ENCODE measurements around the gene RAB23.
A peak's percentile ranks its signal among the peaks of the same experiment; 100 is the strongest.

RAB23 gene

DNA sequence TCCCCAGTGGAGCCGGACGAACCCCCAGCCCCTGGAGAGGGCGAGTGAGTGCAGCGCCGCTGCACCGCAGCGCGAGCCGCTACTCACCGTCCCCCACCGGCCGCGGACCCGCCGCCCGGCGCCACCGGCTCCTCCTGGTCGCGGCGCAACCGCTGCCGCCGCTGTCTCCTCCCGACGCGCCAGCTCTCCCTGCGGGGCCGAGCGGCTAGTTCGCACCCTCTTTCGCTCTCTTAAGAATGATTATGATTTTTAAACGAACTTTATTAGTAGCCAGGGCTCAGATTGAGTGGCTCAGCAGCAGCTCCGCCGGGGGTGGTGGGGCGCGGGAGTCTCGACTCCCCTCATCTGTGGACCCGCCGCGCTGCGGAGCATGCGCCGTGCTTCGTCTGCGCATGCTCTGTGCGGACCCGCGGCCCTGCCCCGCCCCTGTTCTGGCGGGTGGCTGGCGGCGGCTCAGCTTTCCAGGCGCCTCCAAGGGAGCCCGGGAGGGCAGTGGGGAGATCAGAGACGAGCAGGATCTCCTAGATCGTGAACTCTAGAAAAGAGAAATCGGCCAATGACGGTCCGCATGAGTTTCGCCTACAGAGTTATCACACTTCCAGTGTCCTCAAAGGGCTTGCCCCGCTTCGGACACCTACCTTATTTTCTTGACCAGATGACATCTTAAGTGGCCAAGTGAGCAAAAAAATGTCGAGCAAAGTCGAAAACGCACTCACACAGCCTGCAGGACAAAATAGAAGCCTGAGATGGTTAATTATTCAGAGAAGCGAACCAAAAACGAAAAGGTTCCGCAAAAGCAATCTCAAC lies at the start of gene RAB23:
Gene RAB23, minus strand, starts transcription at position 372 of the 807 bp plus-strand sequence. CDS start 11,927 bp downstream, outside the sequence.
- DNase-seq (ENCODE audit: low read depth in 2 of 3, low spot score in 2 of 3): peak; percentile 67 to 76 (median 68)

- DNase-seq (ENCODE audit: low read depth in 2 of 3, low spot score in 2 of 3): no peak
Measured at GRCh38 chr6:57268294-57268640, 46.2 kb upstream of the RAB23 start.

- DNase-seq (ENCODE audit: low read depth in 2 of 3, low spot score in 2 of 3): no peak
Measured at GRCh38 chr6:57267586-57268293, 45.6 kb upstream of the RAB23 start.

DNA sequence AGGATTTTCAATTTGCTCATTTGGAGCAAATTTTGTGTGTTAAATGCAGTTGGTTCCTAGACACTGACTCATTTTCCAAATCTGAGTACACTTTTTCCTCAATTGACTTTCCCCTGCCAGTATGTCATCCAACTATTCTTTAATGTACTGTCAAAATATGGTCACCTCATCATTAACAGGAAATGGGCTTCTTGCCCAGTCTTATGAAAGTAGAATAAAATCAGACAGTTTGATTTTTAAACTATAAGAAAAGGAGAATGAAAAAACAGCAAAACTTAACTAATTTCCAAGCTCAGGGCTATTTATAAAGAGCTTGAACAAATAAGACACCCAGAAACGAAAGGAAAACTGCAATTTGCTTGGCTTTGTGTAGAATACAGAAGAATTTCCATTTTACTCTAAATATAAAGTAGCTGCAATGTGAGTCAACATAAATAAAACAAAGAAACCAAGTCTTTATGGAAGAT lies 43.7 kb upstream of the RAB23 start:
- DNase-seq (ENCODE audit: low read depth in 2 of 3, low spot score in 2 of 3): no peak

DNA sequence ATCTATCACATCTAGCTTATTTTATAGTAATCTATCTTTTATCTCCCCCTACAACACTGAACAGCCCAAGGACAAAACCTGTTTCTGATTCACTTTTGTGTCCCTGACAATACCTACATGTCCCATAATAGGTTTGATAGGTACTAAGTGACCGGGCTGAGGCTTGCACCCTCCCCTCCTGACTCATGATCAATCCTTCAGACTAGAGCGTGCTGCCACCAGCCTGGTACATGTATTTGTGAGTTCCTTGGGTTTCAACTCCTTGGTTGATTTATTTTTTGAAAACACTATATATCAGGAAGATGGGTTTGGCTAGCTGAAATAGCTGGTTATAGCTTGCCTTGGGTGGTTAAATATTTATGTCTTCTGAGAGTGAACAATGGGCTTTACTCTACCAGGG lies 41.6 kb upstream of the RAB23 start:
- no peak for DNase-seq (ENCODE audit: low read depth in 2 of 3, low spot score in 2 of 3)

DNA sequence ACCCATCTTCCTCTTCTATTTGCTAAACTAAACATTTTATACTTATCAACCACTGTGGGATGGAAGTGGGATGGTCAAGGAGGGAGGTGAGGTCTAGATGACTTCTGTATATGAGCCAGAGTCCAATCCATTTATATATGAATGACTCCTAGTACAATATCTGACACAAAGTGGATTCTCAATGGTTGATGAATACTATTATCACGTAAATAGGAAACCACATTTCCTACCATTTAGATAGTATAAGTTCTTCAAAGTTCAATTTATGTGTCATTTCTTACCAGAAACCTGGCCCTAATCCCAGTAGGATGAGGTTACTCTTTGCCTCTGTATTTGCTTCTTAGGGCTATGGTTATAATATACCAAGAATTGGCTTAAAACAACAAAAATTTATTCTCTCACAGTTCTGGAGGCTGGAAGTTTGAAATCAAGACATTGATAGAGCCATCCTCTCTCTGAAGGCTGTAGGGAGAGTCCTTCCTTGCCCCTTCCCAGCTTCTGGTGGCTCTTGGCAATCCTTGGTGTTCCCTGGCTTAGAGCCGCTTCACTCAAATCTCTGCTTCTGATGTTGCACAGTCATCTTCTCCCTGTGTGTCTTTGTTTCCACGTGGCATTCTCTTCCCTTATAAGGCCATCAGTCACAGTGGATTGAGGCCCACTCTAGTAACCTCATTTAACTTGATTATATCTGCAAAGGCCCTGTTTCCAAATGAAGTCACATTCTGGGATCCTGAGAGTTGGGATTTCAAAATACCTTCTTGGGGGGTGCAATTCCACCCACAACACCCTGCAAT lies 41.0 kb upstream of the RAB23 start:
- DNase-seq (ENCODE audit: low read depth in 2 of 3, low spot score in 2 of 3): no peak

DNA sequence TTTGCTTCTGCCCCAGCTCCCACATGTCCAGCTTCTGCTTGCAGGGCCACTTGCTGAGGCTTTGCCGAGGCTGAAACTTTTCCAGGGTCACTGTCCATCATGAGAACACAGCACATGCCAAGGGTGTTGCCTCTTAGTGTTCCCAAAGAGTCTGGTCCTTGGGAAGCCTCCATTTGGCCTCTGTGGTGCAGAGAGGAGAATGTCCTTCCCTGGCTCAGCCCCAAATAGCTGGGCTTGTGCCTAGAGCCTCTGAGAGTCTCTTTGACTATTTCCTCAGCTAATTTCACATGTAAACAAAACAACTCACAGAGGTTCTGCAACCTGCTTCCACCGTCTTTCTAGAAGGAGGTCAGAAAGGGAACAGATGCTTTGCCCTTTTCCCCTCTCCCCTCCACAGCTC lies 40.4 kb upstream of the RAB23 start:
- no peak for DNase-seq (ENCODE audit: low read depth in 2 of 3, low spot score in 2 of 3)

DNA sequence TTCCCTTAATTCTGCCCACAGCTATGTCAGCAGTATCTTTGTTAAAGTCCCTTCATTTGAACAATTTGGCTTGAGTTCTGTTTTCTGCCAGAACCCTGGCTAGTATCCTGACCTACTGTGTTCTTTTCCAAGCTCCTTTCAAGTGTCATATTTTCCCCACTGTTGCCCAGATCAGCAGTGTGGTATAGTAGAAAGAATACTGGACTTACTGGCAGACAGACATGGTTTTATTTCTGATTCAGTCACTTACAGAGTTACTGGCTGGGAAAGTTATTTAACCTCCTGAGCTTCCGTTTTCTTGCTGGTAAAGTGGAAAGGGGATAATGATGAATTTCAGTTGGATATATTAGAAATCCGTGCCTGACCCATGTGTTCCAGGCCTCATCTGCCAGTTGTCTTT lies 39.8 kb upstream of the RAB23 start:
- no peak for DNase-seq (ENCODE audit: low read depth in 2 of 3, low spot score in 2 of 3)

- no peak for DNase-seq (ENCODE audit: low read depth in 2 of 3, low spot score in 2 of 3)
Measured at GRCh38 chr6:57259064-57259463, 37.0 kb upstream of the RAB23 start.

DNA sequence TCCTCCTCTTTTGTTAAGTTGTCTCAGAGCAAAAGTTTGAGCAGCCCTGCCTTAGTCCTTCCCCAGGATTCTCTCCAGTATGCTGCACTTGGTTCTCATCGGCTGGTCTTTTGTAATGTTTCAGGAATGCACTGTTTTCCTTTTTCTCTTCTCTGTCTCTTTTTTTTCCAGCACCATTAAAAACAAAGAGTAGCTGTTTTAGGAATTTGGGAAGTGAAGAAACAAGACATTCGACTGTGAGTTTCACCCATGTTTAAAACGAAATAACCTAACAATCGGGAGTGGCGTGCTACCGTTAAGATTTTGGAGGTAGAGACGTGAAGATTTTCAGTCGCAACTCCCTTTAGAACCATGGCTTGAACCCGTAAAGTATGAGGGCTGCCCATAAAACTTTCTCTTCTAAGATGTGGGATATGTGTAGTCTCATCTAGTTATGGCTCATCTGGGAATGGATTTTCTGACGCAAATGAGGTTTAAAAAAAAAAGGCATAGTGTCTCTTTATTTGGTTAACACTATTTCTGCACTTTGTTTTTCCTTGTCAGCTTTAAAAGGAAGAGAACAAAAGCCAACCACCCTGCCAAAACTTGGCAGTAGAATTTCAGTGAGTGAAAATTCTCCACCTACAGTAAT lies 35.9 kb upstream of the RAB23 start:
- no peak for DNase-seq (ENCODE audit: low read depth in 2 of 3, low spot score in 2 of 3)

DNA sequence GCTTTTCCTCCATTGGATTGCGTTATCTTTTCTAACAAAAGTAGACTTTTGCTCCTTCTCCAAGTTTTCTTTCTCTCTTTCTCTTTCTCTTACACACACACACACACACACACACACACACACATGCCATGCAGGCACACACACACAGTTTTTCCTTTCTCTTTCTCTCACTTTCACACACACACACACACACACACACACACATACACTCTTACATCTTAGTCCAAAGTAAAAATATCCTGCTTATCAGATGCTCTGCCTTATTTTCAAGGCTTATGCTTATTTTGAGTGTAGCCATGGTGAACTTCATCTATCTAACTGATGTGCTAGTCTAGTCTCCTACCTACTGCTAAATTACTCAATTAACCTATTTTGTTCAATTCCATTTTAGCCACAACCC lies 34.4 kb upstream of the RAB23 start:
- DNase-seq (ENCODE audit: low read depth in 2 of 3, low spot score in 2 of 3): no peak

DNA sequence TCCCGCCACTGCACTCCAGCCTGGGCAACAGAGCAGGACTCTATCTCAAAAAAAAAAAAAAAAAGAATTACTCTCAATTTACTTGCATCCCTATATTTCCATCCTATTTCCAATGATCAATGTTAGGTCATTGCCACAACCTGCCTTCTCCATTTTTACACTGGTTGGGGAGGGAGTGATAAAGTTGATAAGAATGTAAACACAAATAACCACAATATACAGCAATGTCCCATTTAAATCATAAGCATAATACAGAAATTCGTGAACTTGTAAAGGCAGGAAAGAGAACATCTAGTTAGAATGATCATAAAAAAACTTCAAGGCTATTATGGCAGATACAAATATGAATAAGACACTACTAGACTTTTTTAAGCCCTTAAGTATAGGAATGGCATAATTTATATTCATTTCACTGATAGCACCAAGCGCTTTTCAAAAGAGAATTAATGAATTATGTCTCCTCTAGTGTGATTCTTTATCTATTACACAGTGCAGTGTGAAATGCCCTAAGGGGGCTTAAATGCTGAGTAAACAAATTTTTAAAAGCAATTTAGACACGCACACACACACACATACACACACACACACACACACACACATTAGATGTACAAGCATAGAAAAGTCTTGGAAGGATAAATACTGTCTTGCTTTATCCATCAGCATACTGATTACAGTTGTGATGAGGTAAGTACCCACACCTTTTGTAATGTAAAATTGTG lies 33.5 kb upstream of the RAB23 start:
- no peak for DNase-seq (ENCODE audit: low read depth in 2 of 3, low spot score in 2 of 3)

GRCh38 chr6:57254055-57254717 lies 32.1 kb upstream of the RAB23 start:
- no peak for DNase-seq (ENCODE audit: low read depth in 2 of 3, low spot score in 2 of 3)

GRCh38 chr6:57252975-57253374 lies 30.9 kb upstream of the RAB23 start:
- DNase-seq (ENCODE audit: low read depth in 2 of 3, low spot score in 2 of 3): no peak

DNA sequence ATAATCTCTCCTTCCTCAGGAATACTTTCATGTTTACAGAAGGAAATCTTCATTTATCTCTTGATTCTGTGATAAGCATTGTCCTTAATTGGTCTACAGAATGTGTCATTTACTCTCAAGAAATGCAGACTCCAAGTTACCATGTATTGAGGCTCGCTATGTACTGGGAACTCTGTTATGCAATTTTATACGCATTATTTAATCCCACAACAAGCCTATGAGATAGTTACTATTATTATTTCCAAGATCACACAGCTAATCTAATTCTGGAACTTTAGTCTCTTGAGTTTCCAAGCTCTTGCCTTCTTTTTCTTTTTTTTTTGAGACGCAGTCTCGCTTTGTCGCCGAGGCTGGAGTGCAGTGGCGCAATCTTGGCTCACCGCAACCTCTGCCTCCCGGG lies 30.0 kb upstream of the RAB23 start:
- DNase-seq (ENCODE audit: low read depth in 2 of 3, low spot score in 2 of 3): no peak

- no peak for DNase-seq (ENCODE audit: low read depth in 2 of 3, low spot score in 2 of 3)
Measured at GRCh38 chr6:57250348-57250747, 28.2 kb upstream of the RAB23 start.

DNA sequence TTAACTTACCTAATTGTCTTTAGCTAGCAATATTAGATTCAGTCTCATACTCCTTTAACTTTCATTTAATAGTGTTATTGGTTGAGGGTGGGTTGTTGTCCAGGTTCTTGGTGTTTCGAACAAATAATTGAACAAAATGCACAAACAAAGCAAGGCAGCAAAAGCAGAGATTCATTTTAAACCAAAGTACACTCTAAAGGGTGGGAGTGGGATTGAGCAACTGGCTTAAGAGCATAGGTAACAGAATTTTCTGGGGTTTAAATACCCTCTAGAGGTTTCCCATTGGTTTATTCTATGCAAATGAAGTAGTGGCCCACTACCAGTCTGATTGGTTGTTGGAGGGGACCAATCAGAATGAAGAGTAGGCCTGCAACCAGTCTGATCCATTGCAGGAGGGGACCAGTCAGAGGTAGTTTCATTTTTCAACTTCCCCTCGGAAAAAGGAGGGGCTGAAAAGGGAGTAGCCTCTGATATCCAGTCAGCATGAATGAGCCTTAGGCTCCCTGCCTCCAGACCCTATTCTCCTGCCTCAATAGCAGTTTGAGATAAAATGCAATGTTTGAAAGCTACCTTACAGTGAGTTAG lies 26.3 kb upstream of the RAB23 start:
- DNase-seq (ENCODE audit: low read depth in 2 of 3, low spot score in 2 of 3): no peak

DNA sequence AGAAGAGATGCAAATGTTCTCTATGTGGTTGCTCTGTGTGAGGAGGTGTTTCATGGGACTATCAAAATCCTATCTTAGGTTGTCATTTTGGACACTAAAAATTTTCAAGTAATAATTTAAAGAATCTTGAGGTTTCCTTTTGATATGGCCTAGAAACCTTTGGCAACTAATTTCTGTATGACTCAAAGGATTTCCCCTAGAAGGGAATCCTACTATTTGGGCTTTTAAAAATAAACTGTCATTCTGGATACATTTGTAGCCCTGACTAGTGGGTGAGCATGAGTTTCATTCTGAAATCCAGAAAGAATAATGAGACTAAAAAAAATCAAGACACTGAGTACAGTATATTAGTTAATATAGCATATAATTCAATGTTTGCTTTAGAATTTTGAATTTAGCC lies 25.5 kb upstream of the RAB23 start:
- no peak for DNase-seq (ENCODE audit: low read depth in 2 of 3, low spot score in 2 of 3)

DNA sequence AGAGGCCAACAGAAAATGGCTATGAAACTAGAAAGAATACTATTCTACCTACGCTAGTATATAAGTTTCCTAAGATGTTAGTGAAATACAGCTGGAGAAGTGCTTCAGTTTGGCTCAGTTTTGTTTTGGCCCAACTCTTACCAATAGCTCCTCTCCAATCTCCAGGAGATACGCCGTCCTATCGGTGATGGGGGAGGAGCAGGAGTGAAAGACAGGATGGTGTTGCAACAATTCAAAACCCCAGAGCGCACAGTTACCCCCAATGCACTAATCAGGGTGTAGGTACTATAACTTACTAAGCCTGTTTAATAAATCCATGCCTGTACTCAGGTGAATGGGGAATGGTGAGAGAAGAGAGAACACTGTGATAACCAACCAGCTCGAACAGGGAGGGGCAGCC lies 24.2 kb upstream of the RAB23 start:
- no peak for DNase-seq (ENCODE audit: low read depth in 2 of 3, low spot score in 2 of 3)

DNA sequence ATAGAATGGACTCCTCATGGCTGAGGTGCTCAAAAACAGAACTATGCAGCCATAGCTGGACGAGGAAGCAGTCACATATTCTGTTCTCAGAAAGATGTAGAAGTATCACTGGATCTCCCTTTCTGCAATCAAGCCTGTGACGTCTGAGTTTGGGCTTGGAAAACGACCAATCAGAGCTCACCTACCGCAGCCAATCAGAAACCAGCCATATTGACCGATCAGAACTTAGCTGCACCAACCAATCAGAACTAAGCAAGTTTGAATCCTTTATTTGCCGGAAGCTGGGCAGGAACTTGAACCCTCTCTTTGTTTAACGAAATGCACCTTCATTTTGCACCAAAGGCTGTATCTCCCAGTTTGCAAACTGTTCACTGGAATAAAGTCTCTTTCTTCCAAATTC lies 21.8 kb upstream of the RAB23 start:
- no peak for DNase-seq (ENCODE audit: low read depth in 2 of 3, low spot score in 2 of 3)
